Spleen (tissue), 11 donors: ENCODE data around the gene DTX1. TPM values are rescaled to one million over a fixed set of nuclear protein-coding genes. Genes with fewer than 3 reads are reported as not detected.

ENCODE experiments used
- DNase-seq: peaks from one replicate; pipeline ENCODE4 v3.0.0-alpha.2; 2020
- H3K27ac ChIP-seq, 8 donors: fragments of 200-600 bp; sonication (generic) in 7 of 8; 1 replicate in 4 of 8; 2 replicates in 4 of 8; pipeline versions ENCODE4 v1.5.0 to v1.8.0; 2016 to 2021; ENCODE audit warnings: inconsistent platforms in 4 of 8, mild to moderate bottlenecking in 4 of 8, moderate library complexity in 1 of 8
- H3K27me3 ChIP-seq, 7 donors: fragments of 200-600 bp; sonication (generic) in 6 of 7; replicated peaks in 1 of 7; 1 replicate in 4 of 7; 2 replicates in 3 of 7; pipeline versions ENCODE4 v1.5.0 to v1.8.0; 2016 to 2021; ENCODE audit warnings: inconsistent platforms in 3 of 7, mild to moderate bottlenecking in 1 of 7
- H3K36me3 ChIP-seq, 6 donors: fragments of 200-600 bp; sonication (generic) in 5 of 6; 1 replicate in 4 of 6; 2 replicates in 2 of 6; pipeline versions ENCODE4 v1.5.0 to v1.8.0; 2016 to 2021; ENCODE audit warnings: inconsistent platforms in 2 of 6
- H3K4me1 ChIP-seq, 6 donors: fragments of 200-600 bp; sonication (generic) in 5 of 6; 1 replicate in 3 of 6; 2 replicates in 3 of 6; pipeline versions ENCODE4 v1.5.0 to v1.8.0; 2016 to 2021; ENCODE audit warnings: inconsistent platforms in 3 of 6
- H3K4me3 ChIP-seq, 8 donors: fragments of 200-600 bp; sonication (generic) in 7 of 8; 1 replicate in 4 of 8; 2 replicates in 4 of 8; pipeline versions ENCODE4 v1.5.0 to v1.8.0; 2016 to 2021; ENCODE audit warnings: inconsistent platforms in 4 of 8, mild to moderate bottlenecking in 4 of 8, moderate library complexity in 2 of 8
- H3K9me3 ChIP-seq, 8 donors: fragments of 200-600 bp; sonication (generic) in 7 of 8; 1 replicate in 4 of 8; 2 replicates in 4 of 8; pipeline versions ENCODE4 v1.5.0 to v1.8.0; 2016 to 2021; ENCODE audit warnings: inconsistent platforms in 4 of 8
- CTCF ChIP-seq, 11 experiments: fragments of 200-600 bp in 7 of 11; fragments of 450-650 bp in 4 of 11; sonication (generic) in 4 of 11; IDR thresholded peaks in 8 of 11; conservative IDR thresholded peaks in 3 of 11; 1 replicate in 7 of 11; 2 replicates in 4 of 11; pipeline versions ENCODE4 v1.4.0 to v1.8.0; 2016 to 2021; ENCODE audit warnings: antibody characterized with exemption in 11 of 11, inconsistent platforms in 4 of 11, mild to moderate bottlenecking in 1 of 11
- POLR2A ChIP-seq, 3 donors: fragments of 450-650 bp; IDR thresholded peaks; one replicate each; pipeline ENCODE4 v1.5.1; 2017; ENCODE audit warnings: antibody characterized with exemption in 3 of 3, mild to moderate bottlenecking in 1 of 3
- POLR2AphosphoS5 ChIP-seq, 3 donors: sonication (generic); formaldehyde crosslinking; IDR thresholded peaks; one replicate each; pipeline ENCODE4 v1.5.1; 2017; ENCODE audit warnings: antibody characterized with exemption in 3 of 3
- WGBS, 5 donors: extraction: QIAGEN DNeasy Blood & Tissue Kit in 3 of 5; methylation state at CpG; one replicate each; pipeline versions ENCODE4 v1.1.5 to v1.1.7; 2013 to 2018; 5-methylcytosine and 5-hydroxymethylcytosine counted together
- intact Hi-C: fragments of 100-400 bp; cut with DNase I; formaldehyde crosslinking; loops from one replicate; pipeline ENCODE4 v1.15.0; 2023; ENCODE audit warnings: low total_unique reads
- polyA plus RNA-seq, 3 donors: library from polyadenylated mRNA; stranded (reverse); fragments of 200-250 nt; gene quantifications; one replicate each; pipeline ENCODE4 v1.2.1, GENCODE V29; 2013
- total RNA-seq, 7 donors: library from RNA; depleted of rRNA in 3 of 7; stranded (reverse); fragments of >200 nt in 3 of 7; fragmentation: NEBNext Ultra II Directional in 4 of 7; extraction: Animal tissue kit (Norgen Biotek cat#: 25700) in 4 of 7; gene quantifications; one replicate each; pipeline versions ENCODE4 v1.1.0 to v1.2.1, GENCODE V29; 2016 to 2021
- donor health status: healthy with polysubstance abuse.
- donor health status: DM: no; HTN: no; CAD: no; lungs with moderate emphysema.
- donor health status: DM: no; HTN: no; CAD: no.
- donor health status: Bipolar disorder and iron deficiency.
- donor health status: healthy.
- donor health status: DM: no; HTN: no; CAD: no.
- donor health status: DM: yes; HTN: yes; CAD: no.

Gene DTX1
- total and polyA plus RNA-seq, 10 donors = 53.4 to 141 (median 83.6) TPM

DNA sequence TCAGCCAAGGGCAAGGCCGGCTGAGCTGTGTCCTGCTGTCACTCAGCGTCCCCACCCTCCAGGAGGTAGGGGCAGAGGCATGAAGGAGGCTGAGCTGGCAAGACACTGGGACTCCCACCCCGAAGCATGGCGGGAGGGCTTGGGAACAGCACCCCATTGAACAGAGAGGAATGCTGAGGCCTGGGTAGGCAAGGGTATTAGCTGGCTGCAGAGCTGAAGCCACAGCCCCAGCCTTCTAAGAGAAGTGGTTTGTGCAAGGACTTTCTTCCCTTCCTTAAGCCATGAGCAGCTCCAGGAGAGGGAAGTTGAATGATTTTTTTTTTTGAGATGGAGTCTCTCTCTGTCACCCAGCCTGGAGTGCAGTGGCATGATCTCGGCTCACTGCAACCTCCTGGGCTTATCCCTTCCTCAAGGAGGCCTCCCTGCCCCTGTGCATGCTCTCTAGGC, 86.4 kb downstream of the DTX1 start:
- TF ChIP-seq POLR2AphosphoS5 (IDR thresholded peaks at IDR 0.05) = no peak
- Histone ChIP-seq H3K4me3 (no peak overlapping the region), H3K27me3 (peaks cover 0 to under 1% (median 0%) of the 10 kb centered on the region in 7 donors), H3K9me3 (peaks cover 0 to 10% (median 6%) of the 10 kb centered on the region in 8 donors), H3K4me1 (peaks cover 0 to 20% (median 13%) of the 10 kb centered on the region in 6 donors), H3K36me3 (no peaks in the 10 kb centered on the region), H3K27ac (peak overlapping the region in 4 of 8 donors; percentile 46 to 74 (median 66))
- no peak for DNase-seq
- intact Hi-C loops = no loop called here
- WGBS, 5 donors = 48 to 64% (median 62%) methylated on average over 5 of the region's 5 CpGs

- Histone ChIP-seq H3K27me3 (no peaks in the 10 kb centered on the region), H3K4me1 (peaks cover 0 to 20% (median 13%) of the 10 kb centered on the region in 6 donors), H3K9me3 (peaks cover 0 to 10% (median 6%) of the 10 kb centered on the region in 8 donors), H3K27ac (no peak overlapping the region), H3K36me3 (no peaks in the 10 kb centered on the region), H3K4me3 (no peak overlapping the region)
- 89 to 97% (median 92%) methylated on average over 8 of the region's 8 CpGs for WGBS, 5 donors
- intact Hi-C loops = no loop called here
- peak; percentile 30 for DNase-seq
- no peak for TF ChIP-seq CTCF (IDR thresholded peaks at IDR 0.05 in 8 of 11, conservative IDR thresholded peaks at IDR 0.05 in 3 of 11)
- no peak for TF ChIP-seq POLR2A (IDR thresholded peaks at IDR 0.05)
- no peak for TF ChIP-seq POLR2AphosphoS5 (IDR thresholded peaks at IDR 0.05)
Observed at GRCh38 chr12:113143959-113144358, 87.4 kb downstream of the DTX1 start.

- 81 to 90% (median 84%) methylated on average over 5 of the region's 5 CpGs for WGBS, 5 donors
Observed at GRCh38 chr12:113144806-113145205, 88.3 kb downstream of the DTX1 start.

GRCh38 chr12:113145720-113146551, 89.4 kb downstream of the DTX1 start:
- Histone ChIP-seq H3K4me3 (no peak overlapping the region), H3K4me1 (peaks cover 0 to 20% (median 13%) of the 10 kb centered on the region in 6 donors), H3K36me3 (no peaks in the 10 kb centered on the region), H3K9me3 (peaks cover 0 to 10% (median 6%) of the 10 kb centered on the region in 8 donors), H3K27me3 (peaks cover 0 to 18% (median 0%) of the 10 kb centered on the region in 7 donors), H3K27ac (no peak overlapping the region)
- intact Hi-C loops = no loop called here
- TF ChIP-seq CTCF (IDR thresholded peaks at IDR 0.05 in 8 of 11, conservative IDR thresholded peaks at IDR 0.05 in 3 of 11) (no peak), POLR2A (IDR thresholded peaks at IDR 0.05) (no peak)
- DNase-seq = peak; percentile 34
- WGBS, 5 donors = 79 to 87% (median 81%) methylated on average over 12 of the region's 12 CpGs

More at GRCh38 chr12:113144806-113145205, 88.3 kb downstream of the DTX1 start:
- no peaks in the 10 kb centered on the region for H3K36me3 ChIP-seq
- H3K4me3 ChIP-seq = no peak overlapping the region
- TF ChIP-seq CTCF (IDR thresholded peaks at IDR 0.05 in 8 of 11, conservative IDR thresholded peaks at IDR 0.05 in 3 of 11) = no peak
- TF ChIP-seq POLR2AphosphoS5 (IDR thresholded peaks at IDR 0.05) = no peak
- TF ChIP-seq POLR2A (IDR thresholded peaks at IDR 0.05) = no peak
- peaks cover 0 to 7% (median 0%) of the 10 kb centered on the region in 7 donors for H3K27me3 ChIP-seq
- peaks cover 0 to 10% (median 6%) of the 10 kb centered on the region in 8 donors for H3K9me3 ChIP-seq
- no peak overlapping the region for H3K27ac ChIP-seq
- peaks cover 0 to 20% (median 13%) of the 10 kb centered on the region in 6 donors for H3K4me1 ChIP-seq
- intact Hi-C loops = no loop called here
- peak; percentile 8 for DNase-seq
